Activated CD4-positive, alpha-beta memory T cell treated with anti-CD3 and anti-CD28 coated beads for 36 hours (primary cell): ENCODE measurements around the gene MRPL42. TPM values are rescaled to one million over a fixed set of nuclear protein-coding genes. Genes with fewer than 3 reads are reported as not detected.
"Not testable (repeated sequence)": the region's sequence is repeated elsewhere in the genome, so short reads cannot be mapped to it uniquely, and the experiment has no call there.

Experiments used
- CTCF ChIA-PET: fragments of 350-600 bp; sonication (Branson Sonifier 250); formaldehyde crosslinking; loops from one replicate; lab custom pipeline; 2021; ENCODE audit warnings: antibody characterized with exemption, inconsistent platforms; lab: Charles Lee
- POLR2A ChIA-PET: fragments of 350-600 bp; sonication (Branson Sonifier 250); formaldehyde crosslinking; loops from one replicate; lab custom pipeline; 2021; ENCODE audit warnings: antibody characterized with exemption; lab: Charles Lee
- DNase-seq: peaks from one replicate; pipeline ENCODE4 v3.0.0-alpha.2; 2020
- H3K27ac Mint-ChIP-seq: one replicate; pipeline ENCODE4 v1.8.0; 2021; ENCODE audit warnings: mixed read lengths
- H3K27me3 Mint-ChIP-seq: one replicate; pipeline ENCODE4 v1.8.0; 2021; ENCODE audit warnings: mixed read lengths
- H3K36me3 Mint-ChIP-seq: one replicate; pipeline ENCODE4 v1.8.0; 2021; ENCODE audit warnings: mixed read lengths
- H3K4me1 Mint-ChIP-seq: one replicate; pipeline ENCODE4 v1.8.0; 2021; ENCODE audit warnings: low read depth, mixed read lengths
- H3K4me3 Mint-ChIP-seq: one replicate; pipeline ENCODE4 v1.8.0; 2021; ENCODE audit warnings: mild to moderate bottlenecking, mixed read lengths
- H3K9me3 Mint-ChIP-seq: one replicate; pipeline ENCODE4 v1.8.0; 2021; ENCODE audit warnings: mixed read lengths
- intact Hi-C: fragments of 100-400 bp; cut with micrococcal nuclease; formaldehyde crosslinking; loops from one replicate; pipeline ENCODE4 v1.15.1; 2023
- total RNA-seq, 2 experiments: library from RNA; stranded (reverse); gene quantifications; one replicate each; pipeline ENCODE4 v1.2.3, GENCODE V29; 2021

MRPL42 gene
- total RNA-seq, 2 experiments from 2014 or later: 65.0 to 67.6 TPM

DNA sequence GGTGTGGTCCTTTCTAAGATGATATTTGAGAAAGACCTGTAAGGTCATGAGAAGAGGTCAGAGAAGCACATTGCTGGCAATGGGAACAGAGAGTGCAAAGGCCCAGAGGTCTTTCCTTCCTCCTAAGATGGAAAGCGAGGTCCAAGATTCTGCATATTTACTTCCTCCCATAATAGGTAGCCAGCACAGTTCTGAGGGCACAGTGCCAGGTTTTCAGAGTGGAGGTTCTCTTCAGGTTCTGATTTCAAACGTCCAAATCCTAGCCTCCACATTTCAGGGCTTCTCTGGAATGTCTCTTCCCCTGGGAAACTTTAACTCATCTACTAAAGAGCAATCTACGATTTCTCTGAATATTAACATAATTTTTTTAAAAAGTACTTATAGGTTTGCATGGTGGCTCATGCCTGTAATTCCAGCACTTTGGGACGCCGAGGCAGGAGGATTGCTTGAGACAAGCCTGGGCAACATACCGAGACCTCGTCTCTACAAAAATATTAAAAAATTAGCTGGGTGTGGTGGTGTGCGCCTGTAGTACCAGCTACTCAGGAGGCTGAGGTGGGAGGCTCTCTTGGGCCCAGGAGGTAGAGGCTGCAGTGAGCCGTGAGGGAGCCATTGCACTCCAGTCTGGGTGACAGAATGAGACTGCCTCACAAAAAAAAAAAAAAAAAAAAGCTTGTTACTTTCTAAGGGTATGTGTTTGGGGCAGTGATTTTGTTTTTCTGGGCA lies 526 bp upstream of the MRPL42 start:
- ChIA-PET POLR2A (interaction anchor here (2.0 kb wide), 1 partner anchor 24 kb away, joined by 13 read pairs; the partner anchor contains the start of gene UBE2N), CTCF (interaction anchor here (0.6 to 3.3 kb wide), 7 partner anchors 12 to 635 kb away, joined by 4 to 11 read pairs (median 5); no protein-coding TSS in a partner anchor)
- DNase-seq: no peak
- Mint-ChIP-seq H3K27ac (peak overlapping the region; percentile 88), H3K27me3 (no peaks in the 10 kb centered on the region), H3K4me1 (peaks cover 29% of the 10 kb centered on the region), H3K9me3 (no peaks in the 10 kb centered on the region), H3K36me3 (peaks cover 8% of the 10 kb centered on the region), H3K4me3 (peak overlapping the region; percentile 93)
- intact Hi-C loops: loop anchor here (1.0 kb wide), 1 partner anchor 24 kb away; no protein-coding TSS in a partner anchor

DNA sequence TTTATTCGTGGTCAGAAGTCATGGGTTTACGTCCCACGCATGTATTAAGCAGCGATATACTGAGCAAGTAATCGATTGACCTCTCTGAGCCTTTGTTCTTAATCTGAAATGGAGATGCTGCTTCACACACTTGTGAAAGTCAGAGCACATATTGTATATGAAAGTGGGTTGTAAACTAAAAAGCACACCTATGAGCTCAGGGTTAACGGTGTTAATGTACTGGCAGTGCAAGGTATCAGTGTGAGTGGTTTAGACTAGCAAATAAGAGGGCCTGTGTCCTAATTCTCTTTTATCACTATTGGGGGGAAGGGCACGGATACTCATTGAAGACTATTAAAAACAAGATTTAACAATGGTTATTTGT lies 676 bp downstream of the MRPL42 start:
- Mint-ChIP-seq H3K4me3 (peak overlapping the region; percentile 93), H3K27me3 (no peaks in the 10 kb centered on the region)

DNA sequence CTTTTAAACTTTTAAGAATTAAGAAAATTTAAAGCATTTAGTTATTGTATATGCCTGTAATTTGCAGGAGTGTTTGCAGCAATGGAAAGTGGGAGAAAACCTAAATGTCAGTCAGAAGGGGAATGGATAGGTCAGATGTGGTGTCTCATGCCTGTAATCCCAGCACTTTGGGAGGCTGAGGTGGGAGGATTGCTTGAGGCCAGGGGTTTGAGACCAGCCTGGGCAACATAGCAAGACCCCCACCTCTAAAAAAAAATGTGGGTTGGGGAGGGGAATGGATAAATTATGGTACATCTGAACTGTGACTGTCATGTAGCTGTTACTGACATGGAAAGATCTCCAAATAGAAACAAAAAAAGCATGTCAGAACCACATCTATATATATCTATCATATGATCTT lies 2.1 kb downstream of the MRPL42 start:
- Mint-ChIP-seq H3K4me3 (no peak overlapping the region), H3K27me3 (no peaks in the 10 kb centered on the region), H3K36me3 (peaks cover 8% of the 10 kb centered on the region), H3K9me3 (no peaks in the 10 kb centered on the region), H3K27ac (no peak overlapping the region), H3K4me1 (peaks cover 29% of the 10 kb centered on the region)
- DNase-seq: no peak
- POLR2A ChIA-PET: no interaction called here
- intact Hi-C loops: no loop called here
- CTCF ChIA-PET: no interaction called here

More for the DNA sequence above, 676 bp downstream of the MRPL42 start:
- H3K27ac Mint-ChIP-seq: peak overlapping the region; percentile 88
- intact Hi-C loops: no loop called here
- peaks cover 29% of the 10 kb centered on the region for H3K4me1 Mint-ChIP-seq
- DNase-seq: no peak
- ChIA-PET CTCF (interaction anchor here (0.6 to 3.3 kb wide), 11 partner anchors 8 to 634 kb away, joined by 3 to 11 read pairs (median 4); no protein-coding TSS in a partner anchor), POLR2A (interaction anchor here (2.0 kb wide), 1 partner anchor 26 kb away, joined by 13 read pairs; the partner anchor contains the start of gene UBE2N)
- peaks cover 8% of the 10 kb centered on the region for H3K36me3 Mint-ChIP-seq
- H3K9me3 Mint-ChIP-seq: no peaks in the 10 kb centered on the region

DNA sequence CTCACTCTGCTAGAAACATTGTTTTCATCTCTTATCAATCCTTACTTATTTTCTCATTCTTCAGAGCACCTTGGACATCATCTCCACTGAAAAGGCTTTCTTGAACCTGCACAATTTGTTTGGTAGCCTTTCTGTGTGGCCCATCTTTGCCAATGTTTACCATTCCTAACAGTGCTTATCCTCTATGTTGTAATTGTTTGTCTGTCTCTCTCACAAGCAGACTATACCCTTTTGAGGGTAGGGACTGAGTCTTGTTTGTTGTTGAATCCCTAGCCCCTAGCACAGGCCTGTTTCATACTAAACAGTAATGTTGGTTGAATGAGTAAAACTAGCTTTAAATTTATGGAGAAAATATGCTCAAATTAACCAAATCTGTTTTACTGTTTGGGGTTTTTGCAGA lies 9.2 kb downstream of the MRPL42 start:
- POLR2A ChIA-PET: no interaction called here
- Mint-ChIP-seq H3K27me3 (no peaks in the 10 kb centered on the region), H3K27ac (no peak overlapping the region), H3K36me3 (peaks cover 14% of the 10 kb centered on the region), H3K9me3 (no peaks in the 10 kb centered on the region), H3K4me3 (no peak overlapping the region), H3K4me1 (peaks cover 3% of the 10 kb centered on the region)
- CTCF ChIA-PET: interaction anchor here (0.6 to 3.2 kb wide), 4 partner anchors 9 to 625 kb away, joined by 3 to 12 read pairs (median 4); no protein-coding TSS in a partner anchor
- intact Hi-C loops: no loop called here
- DNase-seq: no peak

DNA sequence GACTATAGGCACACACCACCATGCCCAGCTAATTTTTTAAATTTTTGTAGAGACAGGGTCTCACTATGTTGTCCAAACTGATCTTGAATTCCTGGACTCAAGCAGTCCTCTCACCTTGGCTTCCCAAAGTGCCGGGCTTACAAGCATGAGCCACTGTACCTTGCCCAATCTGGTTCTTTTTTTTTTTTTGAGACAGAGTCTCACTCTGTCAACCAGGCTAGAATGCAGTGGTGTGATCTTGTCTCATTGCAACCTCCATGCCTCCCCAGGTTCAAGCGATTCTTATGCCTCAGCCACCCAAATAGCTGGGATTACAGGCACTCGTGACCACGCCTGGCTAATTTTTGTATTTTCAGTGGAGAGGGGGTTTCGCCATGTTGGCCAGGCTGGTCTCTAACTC lies 15.4 kb downstream of the MRPL42 start:
- Mint-ChIP-seq H3K27me3 (no peaks in the 10 kb centered on the region), H3K36me3 (peaks cover 21% of the 10 kb centered on the region), H3K9me3 (no peaks in the 10 kb centered on the region), H3K4me1 (no peaks in the 10 kb centered on the region), H3K4me3 (no peak overlapping the region), H3K27ac (no peak overlapping the region)
- no peak for DNase-seq
- intact Hi-C loops: no loop called here
- CTCF ChIA-PET: interaction anchor here (0.6 to 2.1 kb wide), 2 partner anchors 20 to 21 kb away, joined by 3 to 10 read pairs; no protein-coding TSS in a partner anchor
- POLR2A ChIA-PET: no interaction called here

DNA sequence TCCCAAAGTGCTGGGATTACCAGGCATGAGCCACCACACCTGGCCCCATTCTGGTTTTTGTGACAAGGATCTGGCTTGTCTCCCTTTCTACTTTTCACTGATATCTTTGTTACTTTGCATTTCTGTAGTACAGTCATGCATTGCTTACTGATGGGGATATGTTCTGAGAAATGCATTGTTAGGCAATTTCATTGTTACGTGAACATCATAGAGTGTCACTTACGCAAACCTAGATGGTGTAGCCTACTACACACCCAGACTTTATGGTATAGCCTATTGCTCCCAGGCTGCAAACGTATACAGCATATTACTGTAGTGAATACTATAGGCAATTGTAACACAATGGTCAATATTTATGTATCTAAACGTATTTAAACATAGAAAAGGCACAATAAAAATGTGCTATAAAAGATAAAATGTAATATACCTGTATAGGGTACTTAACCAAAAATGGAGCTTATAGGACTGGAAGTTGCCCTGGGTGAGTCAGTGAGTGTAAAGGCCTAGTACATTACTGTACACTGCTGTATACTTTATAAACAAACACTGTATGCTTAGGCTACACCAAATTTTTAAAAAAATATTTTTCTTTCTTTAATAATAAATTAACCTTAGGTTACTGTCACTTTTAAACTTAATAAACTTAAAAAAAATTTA lies 16.0 kb downstream of the MRPL42 start:
- Mint-ChIP-seq H3K27ac (no peak overlapping the region), H3K36me3 (peaks cover 22% of the 10 kb centered on the region), H3K9me3 (no peaks in the 10 kb centered on the region), H3K4me1 (no peaks in the 10 kb centered on the region), H3K4me3 (no peak overlapping the region), H3K27me3 (no peaks in the 10 kb centered on the region)
- intact Hi-C loops: no loop called here
- no peak for DNase-seq
- CTCF ChIA-PET: interaction anchor here (0.7 to 2.1 kb wide), 4 partner anchors 19 to 619 kb away, joined by 3 to 10 read pairs (median 4); no protein-coding TSS in a partner anchor
- POLR2A ChIA-PET: no interaction called here

DNA sequence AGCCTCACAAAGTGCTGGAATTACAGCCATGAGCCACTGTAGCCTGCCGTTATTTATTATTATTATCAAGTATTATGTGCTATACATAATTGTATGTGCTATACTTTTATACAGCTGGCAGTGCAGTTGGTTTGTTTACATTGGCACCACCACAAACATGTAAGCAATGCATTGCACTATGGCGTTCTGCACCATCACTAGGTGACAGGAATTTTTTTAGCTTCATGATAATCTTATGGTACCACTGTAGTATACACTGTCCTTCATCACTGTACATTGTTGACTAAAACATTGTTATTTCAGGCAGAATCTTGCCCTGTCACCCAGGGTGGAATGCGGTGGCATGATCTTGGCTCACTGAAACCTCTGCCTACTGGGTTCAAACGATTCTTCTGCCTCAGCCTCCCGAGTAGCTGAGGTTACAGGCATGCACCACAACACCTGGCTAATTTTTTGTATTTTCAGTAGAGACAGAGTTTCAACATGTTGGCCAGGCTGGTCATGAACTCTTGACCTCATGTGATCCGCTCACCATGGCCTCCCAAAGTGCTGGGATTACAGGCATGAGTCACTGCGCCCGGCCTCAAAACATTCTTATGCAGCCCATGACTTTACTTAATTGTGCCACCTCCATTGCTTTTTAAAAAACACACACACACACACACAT lies 17.1 kb downstream of the MRPL42 start:
- H3K36me3 Mint-ChIP-seq: peaks cover 24% of the 10 kb centered on the region
- no peak overlapping the region for H3K27ac Mint-ChIP-seq
- H3K27me3 Mint-ChIP-seq: no peaks in the 10 kb centered on the region
- no peak for DNase-seq
- no peaks in the 10 kb centered on the region for H3K9me3 Mint-ChIP-seq
- no peak overlapping the region for H3K4me3 Mint-ChIP-seq
- intact Hi-C loops: no loop called here
- H3K4me1 Mint-ChIP-seq: no peaks in the 10 kb centered on the region
- POLR2A ChIA-PET: no interaction called here
- CTCF ChIA-PET: interaction anchor here (0.7 to 2.1 kb wide), 4 partner anchors 18 to 618 kb away, joined by 3 to 10 read pairs (median 4); no protein-coding TSS in a partner anchor

DNA sequence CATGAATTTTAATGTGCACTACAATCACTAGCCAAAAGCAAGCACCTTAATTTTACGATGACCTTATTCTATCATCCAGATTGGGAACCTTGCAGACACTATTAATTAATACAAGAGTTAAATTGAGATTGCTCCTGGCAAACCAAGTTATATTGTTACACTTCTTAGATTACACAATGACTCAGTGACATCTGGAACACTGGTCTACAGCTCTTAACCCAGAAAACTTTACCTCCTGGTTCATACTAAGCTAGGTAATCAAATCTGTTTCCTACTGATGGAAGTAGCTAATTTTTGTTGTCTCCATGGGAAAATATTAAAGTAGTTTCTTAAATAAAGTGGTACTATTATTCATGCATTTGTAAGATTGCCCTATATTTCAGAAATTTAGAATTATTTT lies 25.5 kb downstream of the MRPL42 start:
- peaks cover 25% of the 10 kb centered on the region for H3K36me3 Mint-ChIP-seq
- H3K4me1 Mint-ChIP-seq: peaks cover 13% of the 10 kb centered on the region
- POLR2A ChIA-PET, CTCF ChIA-PET, H3K27me3 Mint-ChIP-seq, H3K9me3 Mint-ChIP-seq, H3K27ac Mint-ChIP-seq, H3K4me3 Mint-ChIP-seq, intact Hi-C loops, DNase-seq: not testable (repeated sequence)

DNA sequence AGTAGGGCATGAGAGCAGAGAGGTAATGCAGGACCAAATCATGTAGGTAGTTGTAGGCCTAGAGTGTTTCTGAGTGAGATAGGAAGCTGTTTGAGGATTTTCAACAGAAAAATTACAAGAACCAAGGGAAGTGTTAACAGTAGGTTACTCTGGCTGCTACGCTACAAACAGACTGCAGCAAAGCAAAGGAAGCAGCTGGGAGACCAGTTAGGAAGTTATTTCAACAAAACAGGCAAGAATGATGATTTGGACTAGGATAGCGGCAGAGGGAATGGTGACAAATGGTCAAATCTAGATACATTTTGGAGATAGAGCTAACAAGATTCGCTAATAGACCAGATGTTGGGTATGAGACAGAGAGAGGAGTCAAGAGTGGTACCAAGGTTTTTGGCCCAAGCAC lies 26.8 kb downstream of the MRPL42 start:
- intact Hi-C loops: no loop called here
- ChIA-PET CTCF (interaction anchor here (0.7 to 2.2 kb wide), 2 partner anchors 507 to 608 kb away, joined by 3 to 11 read pairs; no protein-coding TSS in a partner anchor), POLR2A (no interaction called here)
- no peaks in the 10 kb centered on the region for H3K9me3 Mint-ChIP-seq
- peaks cover 13% of the 10 kb centered on the region for H3K4me1 Mint-ChIP-seq
- H3K27me3 Mint-ChIP-seq: no peaks in the 10 kb centered on the region
- no peak for DNase-seq
- no peak overlapping the region for H3K4me3 Mint-ChIP-seq
- peaks cover 20% of the 10 kb centered on the region for H3K36me3 Mint-ChIP-seq
- no peak overlapping the region for H3K27ac Mint-ChIP-seq

DNA sequence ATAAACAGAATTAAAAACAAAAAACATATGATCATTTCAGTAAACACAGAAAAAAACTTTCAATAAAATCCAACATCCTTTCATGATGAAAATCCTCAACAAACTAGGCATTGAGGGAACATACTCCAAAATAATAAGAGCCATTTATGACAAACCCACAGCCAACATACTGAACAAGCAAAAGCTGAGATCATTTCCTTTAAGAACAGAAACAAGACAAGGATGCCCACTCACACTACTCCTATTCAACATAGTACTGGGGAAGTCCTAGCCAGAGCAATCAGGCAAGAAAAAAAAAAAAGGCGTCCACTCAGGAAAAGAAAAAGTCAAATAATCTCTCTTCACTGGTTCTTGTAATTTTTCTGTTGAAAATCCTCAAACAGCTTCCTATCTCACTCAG lies 30.1 kb downstream of the MRPL42 start:
- Mint-ChIP-seq H3K4me3 (no peak overlapping the region), H3K27me3 (no peaks in the 10 kb centered on the region), H3K27ac (peak overlapping the region; percentile 23), H3K4me1 (peaks cover 13% of the 10 kb centered on the region), H3K36me3 (peaks cover 6% of the 10 kb centered on the region), H3K9me3 (no peaks in the 10 kb centered on the region)
- no peak for DNase-seq
- POLR2A ChIA-PET: no interaction called here
- intact Hi-C loops: no loop called here
- CTCF ChIA-PET: interaction anchor here (1.1 kb wide), 1 partner anchor 603 kb away, joined by 3 read pairs; no protein-coding TSS in a partner anchor

DNA sequence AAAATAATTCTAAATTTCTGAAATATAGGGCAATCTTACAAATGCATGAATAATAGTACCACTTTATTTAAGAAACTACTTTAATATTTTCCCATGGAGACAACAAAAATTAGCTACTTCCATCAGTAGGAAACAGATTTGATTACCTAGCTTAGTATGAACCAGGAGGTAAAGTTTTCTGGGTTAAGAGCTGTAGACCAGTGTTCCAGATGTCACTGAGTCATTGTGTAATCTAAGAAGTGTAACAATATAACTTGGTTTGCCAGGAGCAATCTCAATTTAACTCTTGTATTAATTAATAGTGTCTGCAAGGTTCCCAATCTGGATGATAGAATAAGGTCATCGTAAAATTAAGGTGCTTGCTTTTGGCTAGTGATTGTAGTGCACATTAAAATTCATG lies 31.5 kb downstream of the MRPL42 start:
- H3K36me3 Mint-ChIP-seq: not testable (repeated sequence)

More for the DNA sequence above, 31.5 kb downstream of the MRPL42 start:
- H3K4me1 Mint-ChIP-seq: peaks cover 13% of the 10 kb centered on the region
- H3K9me3 Mint-ChIP-seq, H3K27ac Mint-ChIP-seq, H3K4me3 Mint-ChIP-seq, CTCF ChIA-PET, intact Hi-C loops, H3K27me3 Mint-ChIP-seq, POLR2A ChIA-PET, DNase-seq: not testable (repeated sequence)
